ENCODE measurements around the gene HLCS. TPM values are rescaled to one million over a fixed set of nuclear protein-coding genes. Genes with fewer than 3 reads are reported as not detected.

Gene HLCS
- total RNA-seq, 2 donors from 2014 or later, result 27.2 to 38.6 TPM

DNA sequence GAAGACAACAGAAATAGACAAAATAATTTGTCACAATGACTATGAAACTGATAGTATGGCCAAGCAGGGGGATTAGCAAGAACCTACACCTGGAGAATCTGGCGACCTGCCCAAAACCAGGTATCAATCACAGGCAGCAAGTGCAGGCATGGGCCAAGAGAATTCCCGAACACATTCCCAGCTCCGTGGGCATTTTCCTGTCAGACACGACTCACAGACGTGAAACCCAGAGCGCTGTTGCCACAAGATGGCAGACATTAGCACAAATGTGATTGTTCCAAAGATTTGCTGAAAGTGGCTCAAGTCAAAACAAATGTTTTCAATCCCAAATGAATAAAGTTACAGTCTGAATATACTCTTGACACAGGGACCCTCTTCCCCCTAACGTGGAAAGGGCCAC lies 36.8 kb downstream of the HLCS start:
- ATAC-seq, result peak; percentile 53
- peak; percentile 67 to 83 (median 78) for DNase-seq
- no peak overlapping the region for H3K4me3 ChIP-seq
- no peaks in the 10 kb centered on the region for H3K9me3 ChIP-seq
- peaks cover 27% of the 10 kb centered on the region for H3K4me1 ChIP-seq
- intact Hi-C loops (cut with DNase I), result loop anchor here (5.0 to 10.0 kb wide), 2 partner anchors 175 to 297 kb away; no protein-coding TSS in a partner anchor
- peaks cover 0 to 2% of the 10 kb centered on the region in 2 donors for H3K36me3 ChIP-seq (replicated peaks in 1 of 2; ENCODE audit: insufficient read depth in 1 of 2, low read depth in 2 of 2)
- TF ChIP-seq POLR2A (IDR thresholded peaks at IDR 0.05), result no peak
- TF ChIP-seq, protein P1, sequence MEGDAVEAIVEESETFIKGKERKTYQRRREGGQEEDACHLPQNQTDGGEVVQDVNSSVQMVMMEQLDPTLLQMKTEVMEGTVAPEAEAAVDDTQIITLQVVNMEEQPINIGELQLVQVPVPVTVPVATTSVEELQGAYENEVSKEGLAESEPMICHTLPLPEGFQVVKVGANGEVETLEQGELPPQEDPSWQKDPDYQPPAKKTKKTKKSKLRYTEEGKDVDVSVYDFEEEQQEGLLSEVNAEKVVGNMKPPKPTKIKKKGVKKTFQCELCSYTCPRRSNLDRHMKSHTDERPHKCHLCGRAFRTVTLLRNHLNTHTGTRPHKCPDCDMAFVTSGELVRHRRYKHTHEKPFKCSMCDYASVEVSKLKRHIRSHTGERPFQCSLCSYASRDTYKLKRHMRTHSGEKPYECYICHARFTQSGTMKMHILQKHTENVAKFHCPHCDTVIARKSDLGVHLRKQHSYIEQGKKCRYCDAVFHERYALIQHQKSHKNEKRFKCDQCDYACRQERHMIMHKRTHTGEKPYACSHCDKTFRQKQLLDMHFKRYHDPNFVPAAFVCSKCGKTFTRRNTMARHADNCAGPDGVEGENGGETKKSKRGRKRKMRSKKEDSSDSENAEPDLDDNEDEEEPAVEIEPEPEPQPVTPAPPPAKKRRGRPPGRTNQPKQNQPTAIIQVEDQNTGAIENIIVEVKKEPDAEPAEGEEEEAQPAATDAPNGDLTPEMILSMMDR (IDR thresholded peaks at IDR 0.05), result peak in 2 of 7 experiments; percentile 38
- 16 to 17% methylated on average over 7 of the region's 7 CpGs for WGBS, 2 donors
- H3K27me3 ChIP-seq, result no peaks in the 10 kb centered on the region
- peak overlapping the region in 2 of 4 donors; percentile 36 to 60 for H3K27ac ChIP-seq

GRCh38 chr21:36928960-36929359 lies 37.5 kb downstream of the HLCS start:
- peak in 1 of 4 donors; percentile 30 for DNase-seq
- Histone ChIP-seq H3K4me1 (peaks cover 27% of the 10 kb centered on the region), H3K27ac (peak overlapping the region in 2 of 4 donors; percentile 36 to 60), H3K4me3 (no peak overlapping the region), H3K27me3 (no peaks in the 10 kb centered on the region), H3K36me3 (replicated peaks in 1 of 2; ENCODE audit: insufficient read depth in 1 of 2, low read depth in 2 of 2) (peaks cover 0 to 2% of the 10 kb centered on the region in 2 donors), H3K9me3 (no peaks in the 10 kb centered on the region)
- intact Hi-C loops (cut with DNase I), result loop anchor here (5.0 to 10.0 kb wide), 2 partner anchors 174 to 297 kb away; no protein-coding TSS in a partner anchor
- ATAC-seq, result no peak
- 24 to 31% methylated on average over 5 of the region's 5 CpGs for WGBS, 2 donors
- TF ChIP-seq, protein P1 (IDR thresholded peaks at IDR 0.05), result no peak
- TF ChIP-seq POLR2A (IDR thresholded peaks at IDR 0.05), result no peak

DNA sequence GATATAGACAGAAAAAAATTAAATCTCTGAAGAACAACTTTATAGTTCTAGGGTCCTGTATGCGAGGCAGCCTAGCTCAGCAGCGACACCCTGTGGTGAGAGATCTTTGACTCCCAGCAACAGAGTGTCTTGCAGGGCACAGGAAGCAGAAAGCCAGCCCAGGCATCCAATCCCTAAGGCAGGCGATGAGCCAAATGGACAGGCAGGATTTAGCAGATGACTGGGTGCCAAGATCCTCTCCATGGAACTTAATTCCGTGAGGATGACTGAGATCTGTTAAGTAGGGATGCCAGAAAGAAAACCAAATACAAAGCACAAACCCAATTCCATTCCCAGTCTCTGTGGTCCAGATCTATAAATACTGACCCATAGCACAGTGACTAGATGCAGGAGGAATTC lies 38.8 kb downstream of the HLCS start:
- no peaks in the 10 kb centered on the region for H3K36me3 ChIP-seq (replicated peaks in 1 of 2; ENCODE audit: insufficient read depth in 1 of 2, low read depth in 2 of 2)
- H3K27ac ChIP-seq, result no peak overlapping the region
- intact Hi-C loops (cut with DNase I), result loop anchor here (5.0 to 10.0 kb wide), 2 partner anchors 173 to 295 kb away; no protein-coding TSS in a partner anchor
- 10 to 11% methylated on average over 4 of the region's 4 CpGs for WGBS, 2 donors
- H3K4me3 ChIP-seq, result no peak overlapping the region
- ATAC-seq, result peak; percentile 82
- no peaks in the 10 kb centered on the region for H3K27me3 ChIP-seq
- TF ChIP-seq POLR2A (IDR thresholded peaks at IDR 0.05), result no peak
- TF ChIP-seq, protein P1 (IDR thresholded peaks at IDR 0.05), result peak; percentile 69 to 92 (median 82)
- H3K9me3 ChIP-seq, result no peaks in the 10 kb centered on the region
- peak; percentile 80 to 88 (median 84) for DNase-seq
- peaks cover 27% of the 10 kb centered on the region for H3K4me1 ChIP-seq

DNA sequence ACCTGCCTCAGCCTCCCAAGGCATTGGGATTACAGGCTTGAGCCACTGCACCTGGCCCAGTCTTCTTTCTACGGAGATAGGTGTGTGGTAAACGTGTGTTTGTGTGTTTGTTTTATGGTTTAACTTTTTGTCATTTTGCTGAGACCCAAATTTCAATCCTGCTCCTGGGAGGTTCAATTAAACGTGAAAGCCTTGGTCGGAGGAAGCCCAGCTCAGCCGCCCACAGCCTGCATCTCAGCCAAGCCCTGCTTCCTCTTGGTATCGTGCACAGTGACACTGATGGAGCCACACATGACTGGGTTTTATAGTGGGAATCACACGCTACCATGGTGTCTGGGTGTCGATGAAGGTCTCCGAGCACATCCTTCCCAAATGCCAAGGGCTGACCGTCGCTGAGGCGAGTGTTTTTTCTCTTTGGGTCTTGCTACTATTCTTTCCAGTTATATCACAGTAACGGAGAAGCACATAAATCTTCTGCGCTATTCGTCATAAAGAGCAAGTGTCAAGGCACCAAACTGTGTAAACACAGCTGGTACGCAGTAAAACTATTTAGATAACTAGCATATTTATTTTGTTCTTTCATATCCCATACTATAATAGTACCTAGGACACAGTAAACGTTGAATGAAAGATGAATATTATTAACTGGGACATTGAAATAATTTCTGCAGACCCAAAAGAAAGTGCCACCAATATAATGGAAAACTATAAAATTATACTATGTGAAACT lies 39.3 kb downstream of the HLCS start:
- DNase-seq (no peak), ATAC-seq (no peak)
- Histone ChIP-seq H3K9me3 (no peaks in the 10 kb centered on the region), H3K27me3 (no peaks in the 10 kb centered on the region), H3K27ac (no peak overlapping the region), H3K36me3 (replicated peaks in 1 of 2; ENCODE audit: insufficient read depth in 1 of 2, low read depth in 2 of 2) (no peaks in the 10 kb centered on the region), H3K4me1 (peaks cover 27% of the 10 kb centered on the region), H3K4me3 (no peak overlapping the region)
- TF ChIP-seq POLR2A (IDR thresholded peaks at IDR 0.05), result no peak
- TF ChIP-seq, protein P1 (IDR thresholded peaks at IDR 0.05), result no peak
- intact Hi-C loops (cut with DNase I), result loop anchor here (5.0 to 10.0 kb wide), 2 partner anchors 172 to 295 kb away; no protein-coding TSS in a partner anchor
- WGBS, 2 donors, result 62 to 69% methylated on average over 17 of the region's 17 CpGs

Measured in body of pancreas (tissue), 4 donors.